Measurements from ENCODE around the gene DDR2.
"Not testable (repeated sequence)": the region's sequence is repeated elsewhere in the genome, so short reads cannot be mapped to it uniquely, and the experiment has no call there.

DDR2 gene

GRCh38 chr1:162632217-162632666 lies at the start of gene DDR2:
Gene DDR2, plus strand, starts transcription at chr1:162632464. Its CDS starts 86,600 bp downstream, at chr1:162719064.
- no peak for DNase-seq (ENCODE audit: low spot score)

GRCh38 chr1:162582901-162583300 lies 49.4 kb upstream of the DDR2 start:
- not testable (repeated sequence) for DNase-seq (ENCODE audit: low spot score)

GRCh38 chr1:162585101-162585500 lies 47.2 kb upstream of the DDR2 start:
- not testable (repeated sequence) for DNase-seq (ENCODE audit: low spot score)

- DNase-seq (ENCODE audit: low spot score), result no peak
Measured at GRCh38 chr1:162587347-162587746, 44.9 kb upstream of the DDR2 start.

GRCh38 chr1:162587761-162588260 lies 44.5 kb upstream of the DDR2 start:
- DNase-seq (ENCODE audit: low spot score), result no peak

- no peak for DNase-seq (ENCODE audit: low spot score)
Measured at GRCh38 chr1:162590101-162590500, 42.2 kb upstream of the DDR2 start.

- DNase-seq (ENCODE audit: low spot score), result no peak
Measured at GRCh38 chr1:162590686-162591085, 41.6 kb upstream of the DDR2 start.

- DNase-seq (ENCODE audit: low spot score), result no peak
Measured at GRCh38 chr1:162596514-162597170, 35.6 kb upstream of the DDR2 start.

GRCh38 chr1:162599451-162599850 lies 32.8 kb upstream of the DDR2 start:
- DNase-seq (ENCODE audit: low spot score), result no peak

- not testable (repeated sequence) for DNase-seq (ENCODE audit: low spot score)
Measured at GRCh38 chr1:162603117-162603516, 29.1 kb upstream of the DDR2 start.

- DNase-seq (ENCODE audit: low spot score), result no peak
Measured at GRCh38 chr1:162605225-162605927, 26.9 kb upstream of the DDR2 start.

- DNase-seq (ENCODE audit: low spot score), result no peak
Measured at GRCh38 chr1:162609306-162609705, 23.0 kb upstream of the DDR2 start.

- no peak for DNase-seq (ENCODE audit: low spot score)
Measured at GRCh38 chr1:162612606-162613400, 19.5 kb upstream of the DDR2 start.

- no peak for DNase-seq (ENCODE audit: low spot score)
Measured at GRCh38 chr1:162616848-162617247, 15.4 kb upstream of the DDR2 start.

GRCh38 chr1:162617513-162617912 lies 14.8 kb upstream of the DDR2 start:
- no peak for DNase-seq (ENCODE audit: low spot score)

GRCh38 chr1:162619076-162619475 lies 13.2 kb upstream of the DDR2 start:
- DNase-seq (ENCODE audit: low spot score), result no peak

GRCh38 chr1:162621256-162621655 lies 11.0 kb upstream of the DDR2 start:
- DNase-seq (ENCODE audit: low spot score), result no peak

- no peak for DNase-seq (ENCODE audit: low spot score)
Measured at GRCh38 chr1:162625679-162626078, 6.6 kb upstream of the DDR2 start.

- no peak for DNase-seq (ENCODE audit: low spot score)
Measured at GRCh38 chr1:162626094-162626493, 6.2 kb upstream of the DDR2 start.

- DNase-seq (ENCODE audit: low spot score), result no peak
Measured at GRCh38 chr1:162626761-162627160, 5.5 kb upstream of the DDR2 start.

- DNase-seq (ENCODE audit: low spot score), result peak; percentile 29
Measured at GRCh38 chr1:162627662-162628296, 4.5 kb upstream of the DDR2 start.

GRCh38 chr1:162629077-162629627 lies 3.1 kb upstream of the DDR2 start:
- no peak for DNase-seq (ENCODE audit: low spot score)

Data from CD4-positive, alpha-beta T cell treated with Interleukin-2 at 100 ng/mL for 4 hours (primary cell).